Measurements from ENCODE around the gene NLGN2. TPM values are rescaled to one million over a fixed set of nuclear protein-coding genes. Genes with fewer than 3 reads are reported as not detected.

NLGN2 gene
- total RNA-seq, 1 donor from 2014 or later, result 34.3 TPM

- Histone ChIP-seq H3K4me3 (peak within 1 kb of the TSS; percentile 52 to 67), H3K27me3 (no peaks in the 10 kb centered on the region), H3K36me3 (no peaks in the 10 kb centered on the region), H3K9me3 (no peaks in the 10 kb centered on the region), H3K4me1 (peaks cover 4 to 20% of the 10 kb centered on the region in 2 donors), H3K27ac (peak within 1 kb of the TSS in 1 of 2 donors; percentile 29)
- no peak for TF ChIP-seq CTCF (IDR thresholded peaks at IDR 0.05)
- intact Hi-C loops (cut with DNase I), result no loop called here
- peak in 1 of 2 donors; percentile 70 for DNase-seq (ENCODE audit: low spot score in 2 of 2)
Measured at GRCh38 chr17:7380855-7381683, 26.6 kb upstream of the NLGN2 start, which contains the start of gene TNK1. Gene TNK1, plus strand, starts transcription at chr17:7381089. Its CDS starts 1,838 bp downstream, at chr17:7382927.

GRCh38 chr17:7382901-7383300 is 24.7 kb upstream of the NLGN2 start:
- Histone ChIP-seq H3K4me1 (peaks cover 4 to 20% of the 10 kb centered on the region in 2 donors), H3K27me3 (no peaks in the 10 kb centered on the region), H3K36me3 (no peaks in the 10 kb centered on the region), H3K4me3 (no peak overlapping the region), H3K9me3 (no peaks in the 10 kb centered on the region), H3K27ac (no peak overlapping the region)
- DNase-seq (ENCODE audit: low spot score in 2 of 2), result no peak
- TF ChIP-seq CTCF (IDR thresholded peaks at IDR 0.05), result no peak
- intact Hi-C loops (cut with DNase I), result no loop called here

- Histone ChIP-seq H3K4me3 (peak overlapping the region in 1 of 2 donors; percentile 65), H3K27me3 (no peaks in the 10 kb centered on the region), H3K36me3 (peaks cover under 1 to 4% of the 10 kb centered on the region in 2 donors), H3K4me1 (peaks cover 4 to 20% of the 10 kb centered on the region in 2 donors), H3K27ac (no peak overlapping the region), H3K9me3 (no peaks in the 10 kb centered on the region)
- intact Hi-C loops (cut with DNase I), result no loop called here
- no peak for DNase-seq (ENCODE audit: low spot score in 2 of 2)
- no peak for TF ChIP-seq CTCF (IDR thresholded peaks at IDR 0.05)
Measured at GRCh38 chr17:7383371-7383741, 24.3 kb upstream of the NLGN2 start.

GRCh38 chr17:7383742-7384488 is 23.7 kb upstream of the NLGN2 start:
- H3K4me3 ChIP-seq, result peak overlapping the region; percentile 45 to 65
- peaks cover 4 to 10% of the 10 kb centered on the region in 2 donors for H3K36me3 ChIP-seq

More at GRCh38 chr17:7383742-7384488, 23.7 kb upstream of the NLGN2 start:
- Histone ChIP-seq H3K4me1 (peaks cover 4 to 20% of the 10 kb centered on the region in 2 donors), H3K27me3 (no peaks in the 10 kb centered on the region), H3K9me3 (no peaks in the 10 kb centered on the region), H3K27ac (peak overlapping the region; percentile 29 to 54)
- no peak for DNase-seq (ENCODE audit: low spot score in 2 of 2)
- intact Hi-C loops (cut with DNase I), result no loop called here
- TF ChIP-seq CTCF (IDR thresholded peaks at IDR 0.05), result no peak

Measured in ascending aorta (tissue), 2 donors.